SH-SY5Y (cell line): Measurements from ENCODE around the gene TMEM235.

Source experiments
- GATA2 ChIP-seq: IDR thresholded peaks from 2 replicates; pipeline ENCODE4 v1.6.1; 2011; ENCODE audit warnings: mild to moderate bottlenecking, low read depth, low read length
- GATA3 ChIP-seq: IDR thresholded peaks from 2 replicates; pipeline ENCODE4 v1.6.1; 2011; ENCODE audit warnings: low read depth, mild to moderate bottlenecking, low read length, moderate library complexity

GRCh38 chr17:78205124-78205775, 26.2 kb upstream of the TMEM235 start:
- TF ChIP-seq GATA2 (no peak), GATA3 (no peak)
